HEK293 (cell line): ENCODE measurements around the gene SPIRE1.

ENCODE experiments used
- CTCF ChIP-seq: fragments of 450-650 bp; formaldehyde crosslinking; IDR thresholded peaks from 2 replicates; pipeline ENCODE4 v1.5.1; 2016; ENCODE audit warnings: missing biosample characterization, missing genetic modification characterization
- GLI2 ChIP-seq: fragments of 450-650 bp; formaldehyde crosslinking; IDR thresholded peaks from 2 replicates; pipeline ENCODE4; 2017; ENCODE audit warnings: missing biosample characterization, missing genetic modification characterization, low read depth, borderline replicate concordance
- KLF17 ChIP-seq: fragments of 450-650 bp; formaldehyde crosslinking; IDR thresholded peaks from 2 replicates; pipeline ENCODE4 v1.5.1; 2016; ENCODE audit warnings: missing biosample characterization, missing genetic modification characterization
- MYNN ChIP-seq: fragments of 450-650 bp; formaldehyde crosslinking; IDR thresholded peaks from 2 replicates; pipeline ENCODE4 v1.5.1; 2016; ENCODE audit warnings: missing biosample characterization, missing genetic modification characterization, borderline replicate concordance
- PATZ1 ChIP-seq: fragments of 450-650 bp; formaldehyde crosslinking; IDR thresholded peaks from 2 replicates; pipeline ENCODE4 v1.5.1; 2016; ENCODE audit warnings: missing biosample characterization, missing genetic modification characterization
- SETDB1 ChIP-seq: IDR thresholded peaks from one replicate; pipeline ENCODE4 v1.6.1; 2017; ENCODE audit warnings: mild to moderate bottlenecking, low read length, moderate library complexity, mixed read lengths; ENCODE audit not compliant: insufficient read length
- TCF7L2 ChIP-seq: IDR thresholded peaks from 2 replicates; pipeline ENCODE4 v1.6.1; 2011; ENCODE audit warnings: low read depth, mild to moderate bottlenecking, inconsistent platforms, low read length, moderate library complexity, borderline replicate concordance
- YY1 ChIP-seq: fragments of 450-650 bp; formaldehyde crosslinking; IDR thresholded peaks from 2 replicates; pipeline ENCODE4 v1.5.1; 2018; ENCODE audit warnings: missing biosample characterization, missing genetic modification characterization
- ZBTB49 ChIP-seq: fragments of 450-650 bp; formaldehyde crosslinking; IDR thresholded peaks from 2 replicates; pipeline ENCODE4 v1.5.1; 2016; ENCODE audit warnings: missing biosample characterization, missing genetic modification characterization, low read depth
- ZNF138 ChIP-seq: fragments of 450-650 bp; formaldehyde crosslinking; IDR thresholded peaks from 2 replicates; pipeline ENCODE4 v1.5.1; 2016; ENCODE audit warnings: missing biosample characterization, missing genetic modification characterization, borderline replicate concordance
- ZNF37A ChIP-seq: fragments of 450-650 bp; IDR thresholded peaks from 2 replicates; pipeline ENCODE4 v1.5.1; 2018; ENCODE audit warnings: missing biosample characterization, missing genetic modification characterization

DNA sequence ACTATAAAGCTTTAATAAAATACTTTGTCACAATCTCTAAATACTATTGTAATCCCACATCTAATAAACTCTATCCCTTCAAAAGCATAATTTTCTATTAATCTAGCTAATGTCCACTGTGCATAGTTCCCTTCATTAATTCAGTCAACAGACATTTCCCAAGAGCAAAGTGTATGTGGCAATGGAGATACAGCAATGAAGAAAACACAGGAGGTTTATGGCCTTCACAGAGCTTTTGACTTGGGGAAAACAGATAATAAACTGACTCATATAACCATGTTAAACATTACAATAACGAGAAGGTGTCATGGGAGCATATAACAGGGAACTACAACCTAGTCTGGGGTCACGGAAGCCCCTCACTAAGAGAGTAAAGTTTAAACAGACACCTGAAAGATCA, 86.3 kb downstream of the SPIRE1 start:
- TF ChIP-seq CTCF (tag by site-specific recombination) = no peak
- no peak for TF ChIP-seq TCF7L2
- TF ChIP-seq MYNN (tag by site-specific recombination) = no peak
- no peak for TF ChIP-seq SETDB1
- no peak for TF ChIP-seq YY1 (tag by site-specific recombination)
- TF ChIP-seq ZNF37A = no peak
- no peak for TF ChIP-seq ZBTB49 (tag by site-specific recombination)
- TF ChIP-seq GLI2 (tag by site-specific recombination) = no peak
- TF ChIP-seq PATZ1 = no peak
- TF ChIP-seq KLF17 (tag by site-specific recombination) = no peak
- no peak for TF ChIP-seq ZNF138
